ENCODE results near the gene MACF1. TPM values are rescaled to one million over a fixed set of nuclear protein-coding genes. Genes with fewer than 3 reads are reported as not detected.

Gene MACF1
- total RNA-seq, 1 experiment from 2014 or later, result 190 TPM

- Histone ChIP-seq H2BK20ac (ENCODE audit: low read depth, low read length, poor library complexity, severe bottlenecking) (no peak overlapping the region), H2BK12ac (ENCODE audit: insufficient read length, low read depth, low read length) (no peak overlapping the region), H2BK15ac (ENCODE audit: low read depth, low read length) (no peak overlapping the region), H3T11ph (ENCODE audit: low read length) (no peak overlapping the region), H4K20me1 (ENCODE audit: control insufficient read depth, insufficient read depth, insufficient read length) (no peaks in the 10 kb centered on the region), H3K27me3 (ENCODE audit: insufficient read depth, low read length) (no peaks in the 10 kb centered on the region), H3K79me1 (ENCODE audit: insufficient read depth, low read depth, low read length, poor library complexity, severe bottlenecking) (no peaks in the 10 kb centered on the region), H3K23ac (ENCODE audit: insufficient read length, low read depth, low read length) (no peak overlapping the region), H2BK5ac (ENCODE audit: insufficient read length, low read length) (no peak overlapping the region), H4K5ac (ENCODE audit: insufficient read length, low read depth, low read length) (no peak overlapping the region), H2AK5ac (ENCODE audit: insufficient read length, low read length) (no peak overlapping the region), H4K8ac (replicated peaks; ENCODE audit: insufficient read length, low read depth, low read length) (no peak overlapping the region), H3K9me3 (ENCODE audit: control insufficient read depth, low read depth, low read length) (no peaks in the 10 kb centered on the region), H3K56ac (ENCODE audit: insufficient read length, low read depth, low read length) (no peak overlapping the region), H3K4ac (ENCODE audit: low read depth, low read length) (no peak overlapping the region), H4K91ac (ENCODE audit: insufficient read length, low read depth, low read length) (no peak overlapping the region), H2AFZ (ENCODE audit: low read length) (no peak overlapping the region), H3K18ac (ENCODE audit: insufficient read length, low read depth, low read length) (no peak overlapping the region), H2BK120ac (ENCODE audit: low read depth, low read length, poor library complexity, severe bottlenecking) (no peak overlapping the region), H3K4me2 (ENCODE audit: insufficient read depth, insufficient read length, low read length) (no peak overlapping the region), H3K23me2 (ENCODE audit: insufficient read length, low read depth, low read length, poor library complexity, severe bottlenecking) (no peaks in the 10 kb centered on the region), H3K79me2 (ENCODE audit: insufficient read depth, low read length) (no peaks in the 10 kb centered on the region), H3K14ac (ENCODE audit: insufficient read depth, low read length) (no peak overlapping the region), H3K27ac (ENCODE audit: insufficient read length, low read depth, low read length) (no peak overlapping the region), H3K9ac (ENCODE audit: extremely low read depth, insufficient read length, low read length) (no peak overlapping the region), H3K4me1 (ENCODE audit: insufficient read depth, low read length) (no peaks in the 10 kb centered on the region)
- Mint-ChIP-seq H3K36me3 (ENCODE audit: insufficient read depth in 1 of 3, low read depth in 3 of 3) (peaks cover 7 to 69% (median 50%) of the 10 kb centered on the region in 3 experiments; a peak in 6 of 7 replicates), H3K27me3 (ENCODE audit: low read depth) (no peaks in the 10 kb centered on the region), H3K4me3 (no peak overlapping the region), H3K4me1 (no peaks in the 10 kb centered on the region), H3K9me3 (no peaks in the 10 kb centered on the region), H3K27ac (peak overlapping the region in 1 of 3 experiments; percentile 45; a peak in 1 of 7 replicates)
- TF ChIP-seq, protein P1, sequence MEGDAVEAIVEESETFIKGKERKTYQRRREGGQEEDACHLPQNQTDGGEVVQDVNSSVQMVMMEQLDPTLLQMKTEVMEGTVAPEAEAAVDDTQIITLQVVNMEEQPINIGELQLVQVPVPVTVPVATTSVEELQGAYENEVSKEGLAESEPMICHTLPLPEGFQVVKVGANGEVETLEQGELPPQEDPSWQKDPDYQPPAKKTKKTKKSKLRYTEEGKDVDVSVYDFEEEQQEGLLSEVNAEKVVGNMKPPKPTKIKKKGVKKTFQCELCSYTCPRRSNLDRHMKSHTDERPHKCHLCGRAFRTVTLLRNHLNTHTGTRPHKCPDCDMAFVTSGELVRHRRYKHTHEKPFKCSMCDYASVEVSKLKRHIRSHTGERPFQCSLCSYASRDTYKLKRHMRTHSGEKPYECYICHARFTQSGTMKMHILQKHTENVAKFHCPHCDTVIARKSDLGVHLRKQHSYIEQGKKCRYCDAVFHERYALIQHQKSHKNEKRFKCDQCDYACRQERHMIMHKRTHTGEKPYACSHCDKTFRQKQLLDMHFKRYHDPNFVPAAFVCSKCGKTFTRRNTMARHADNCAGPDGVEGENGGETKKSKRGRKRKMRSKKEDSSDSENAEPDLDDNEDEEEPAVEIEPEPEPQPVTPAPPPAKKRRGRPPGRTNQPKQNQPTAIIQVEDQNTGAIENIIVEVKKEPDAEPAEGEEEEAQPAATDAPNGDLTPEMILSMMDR (conservative IDR thresholded peaks at IDR 0.05), result no peak
- WGBS (ENCODE audit: extremely low coverage, insufficient read length, low lambda C conversion rate), result no CpG with 5 or more reads among the region's 4 CpGs
- DNase-seq, result no peak
Observed at GRCh38 chr1:39333296-39333695, 128.8 kb downstream of the MACF1 start.
